CD4-positive, alpha-beta T cell treated with Interferon gamma for 1 hour (primary cell): ENCODE measurements around the gene TMEM86A.
A peak's percentile ranks its signal among the peaks of the same experiment; 100 is the strongest.

ENCODE experiments used
- DNase-seq: peaks from one replicate; pipeline ENCODE4 v3.0.0-alpha.2; 2020

Gene TMEM86A

GRCh38 chr11:18727479-18728236, 29.1 kb downstream of the TMEM86A start:
- peak; percentile 34 for DNase-seq

GRCh38 chr11:18728658-18729057, 30.1 kb downstream of the TMEM86A start:
- no peak for DNase-seq

GRCh38 chr11:18729426-18729825, 30.8 kb downstream of the TMEM86A start:
- no peak for DNase-seq

GRCh38 chr11:18730020-18730419, 31.4 kb downstream of the TMEM86A start:
- no peak for DNase-seq

- DNase-seq: no peak
Measured at GRCh38 chr11:18731441-18731840, 32.9 kb downstream of the TMEM86A start.

GRCh38 chr11:18731949-18732821, 33.6 kb downstream of the TMEM86A start:
- peak; percentile 56 for DNase-seq

GRCh38 chr11:18733202-18733601, 34.6 kb downstream of the TMEM86A start:
- DNase-seq: no peak

- DNase-seq: no peak
Measured at GRCh38 chr11:18736590-18737148, 38.1 kb downstream of the TMEM86A start.

- no peak for DNase-seq
Measured at GRCh38 chr11:18737642-18738041, 39.1 kb downstream of the TMEM86A start.

GRCh38 chr11:18739685-18740084, 41.1 kb downstream of the TMEM86A start:
- no peak for DNase-seq

- DNase-seq: no peak
Measured at GRCh38 chr11:18741783-18742182, 43.2 kb downstream of the TMEM86A start.

GRCh38 chr11:18743365-18743764, 44.8 kb downstream of the TMEM86A start:
- DNase-seq: no peak

- no peak for DNase-seq
Measured at GRCh38 chr11:18743900-18744514, 45.4 kb downstream of the TMEM86A start.

GRCh38 chr11:18745251-18745650, 46.7 kb downstream of the TMEM86A start:
- DNase-seq: no peak

GRCh38 chr11:18748766-18749365, 50.3 kb downstream of the TMEM86A start:
- no peak for DNase-seq

GRCh38 chr11:18749681-18750319, 51.2 kb downstream of the TMEM86A start:
- DNase-seq: no peak

GRCh38 chr11:18750944-18751343, 52.4 kb downstream of the TMEM86A start:
- no peak for DNase-seq

- DNase-seq: no peak
Measured at GRCh38 chr11:18752502-18752901, 53.9 kb downstream of the TMEM86A start.

- no peak for DNase-seq
Measured at GRCh38 chr11:18754308-18754707, 55.7 kb downstream of the TMEM86A start.
